HepG2 (cell line): ENCODE results near the gene SMARCAD1.

ENCODE experiments used
- ARID2 ChIP-seq: sonication (generic); formaldehyde crosslinking; IDR thresholded peaks from 2 replicates; pipeline ENCODE4 v1.8.1; 2022; ENCODE audit warnings: mild to moderate bottlenecking, missing genetic modification reagents, borderline replicate concordance
- ATF7 ChIP-seq, 2 experiments: fragments of 450-650 bp in 1 of 2; sonication (generic) in 1 of 2; formaldehyde crosslinking in 1 of 2; IDR thresholded peaks; 2 replicates each; pipeline versions ENCODE4 v1.4.0 to v1.6.1; 2016 to 2020; ENCODE audit warnings: antibody characterized with exemption in 1 of 2, mild to moderate bottlenecking in 1 of 2, missing genetic modification reagents in 1 of 2
- CHD2 ChIP-seq: IDR thresholded peaks from 2 replicates; pipeline ENCODE4 v1.6.1; 2011; ENCODE audit warnings: low read depth, low read length, improper control_type of control experiment
- FOXJ3 ChIP-seq: sonication (generic); formaldehyde crosslinking; IDR thresholded peaks from 2 replicates; pipeline ENCODE4 v1.4.0; 2020; ENCODE audit warnings: missing genetic modification reagents, mild to moderate bottlenecking, borderline replicate concordance
- FOXM1 ChIP-seq: sonication (generic); formaldehyde crosslinking; IDR thresholded peaks from 2 replicates; pipeline ENCODE4 v1.5.0; 2020; ENCODE audit warnings: missing genetic modification reagents
- IKZF1 ChIP-seq: fragments of 450-650 bp; IDR thresholded peaks from 2 replicates; pipeline ENCODE4 v1.7.1; 2016
- POLR2A ChIP-seq, 2 experiments: IDR thresholded peaks; 2 replicates each; pipeline ENCODE4 v1.6.1; 2011; ENCODE audit warnings: low read depth in 2 of 2, low read length in 2 of 2, mild to moderate bottlenecking in 1 of 2, moderate library complexity in 1 of 2; ENCODE audit not compliant: insufficient read depth in 1 of 2
- TF ChIP-seq, protein P1 (sequence below): sonication (generic); formaldehyde crosslinking; IDR thresholded peaks from 2 replicates; pipeline ENCODE4 v1.5.0; 2020; ENCODE audit warnings: mild to moderate bottlenecking, missing genetic modification reagents, moderate library complexity
- TF ChIP-seq, protein P2 (sequence below): sonication (generic); formaldehyde crosslinking; IDR thresholded peaks from 2 replicates; pipeline ENCODE4 v1.5.1; 2020; ENCODE audit warnings: mild to moderate bottlenecking, missing genetic modification reagents
- TF ChIP-seq, protein P3 (sequence below): sonication (generic); formaldehyde crosslinking; IDR thresholded peaks from 2 replicates; pipeline ENCODE4 v1.4.0; 2020; ENCODE audit warnings: missing genetic modification reagents

DNA sequence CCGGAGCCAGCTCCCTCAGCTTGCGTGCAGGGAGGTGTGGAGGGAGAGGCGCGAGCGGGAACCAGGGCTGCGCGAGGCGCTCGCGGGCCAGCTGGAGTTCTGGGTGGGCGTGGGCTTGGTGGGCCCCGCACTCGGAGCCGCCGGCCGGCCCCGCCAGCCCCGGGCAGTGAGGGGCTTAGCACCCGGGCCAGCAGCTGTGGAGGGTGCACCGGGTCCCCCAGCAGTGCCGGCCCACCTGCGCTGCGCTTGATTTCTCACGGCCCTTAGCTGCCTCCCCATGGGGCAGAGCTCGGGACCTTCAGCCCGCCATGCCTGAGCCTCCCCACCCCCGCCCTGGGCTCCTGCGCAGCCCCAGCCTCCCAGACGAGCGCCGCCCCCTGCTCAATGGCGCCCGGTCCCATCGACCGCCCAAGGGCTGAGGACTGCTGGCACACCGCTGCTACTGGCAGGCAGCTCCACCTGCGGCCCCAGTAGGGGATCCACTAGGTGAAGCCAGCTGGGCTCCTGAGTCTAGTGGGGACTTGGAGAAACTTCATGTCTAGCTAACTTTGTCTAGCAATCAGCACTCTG lies 37.8 kb upstream of the SMARCAD1 start:
- TF ChIP-seq POLR2A (IDR thresholded peaks at IDR 0.05; ENCODE audit: insufficient read depth in 1 of 2, low read depth in 2 of 2, low read length in 2 of 2), result no peak
- no peak for TF ChIP-seq ARID2 (CRISPR knock-in tag)
- TF ChIP-seq CHD2, result no peak
- TF ChIP-seq, protein P1, sequence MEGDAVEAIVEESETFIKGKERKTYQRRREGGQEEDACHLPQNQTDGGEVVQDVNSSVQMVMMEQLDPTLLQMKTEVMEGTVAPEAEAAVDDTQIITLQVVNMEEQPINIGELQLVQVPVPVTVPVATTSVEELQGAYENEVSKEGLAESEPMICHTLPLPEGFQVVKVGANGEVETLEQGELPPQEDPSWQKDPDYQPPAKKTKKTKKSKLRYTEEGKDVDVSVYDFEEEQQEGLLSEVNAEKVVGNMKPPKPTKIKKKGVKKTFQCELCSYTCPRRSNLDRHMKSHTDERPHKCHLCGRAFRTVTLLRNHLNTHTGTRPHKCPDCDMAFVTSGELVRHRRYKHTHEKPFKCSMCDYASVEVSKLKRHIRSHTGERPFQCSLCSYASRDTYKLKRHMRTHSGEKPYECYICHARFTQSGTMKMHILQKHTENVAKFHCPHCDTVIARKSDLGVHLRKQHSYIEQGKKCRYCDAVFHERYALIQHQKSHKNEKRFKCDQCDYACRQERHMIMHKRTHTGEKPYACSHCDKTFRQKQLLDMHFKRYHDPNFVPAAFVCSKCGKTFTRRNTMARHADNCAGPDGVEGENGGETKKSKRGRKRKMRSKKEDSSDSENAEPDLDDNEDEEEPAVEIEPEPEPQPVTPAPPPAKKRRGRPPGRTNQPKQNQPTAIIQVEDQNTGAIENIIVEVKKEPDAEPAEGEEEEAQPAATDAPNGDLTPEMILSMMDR, result no peak
- TF ChIP-seq IKZF1, result no peak
- TF ChIP-seq, protein P2, sequence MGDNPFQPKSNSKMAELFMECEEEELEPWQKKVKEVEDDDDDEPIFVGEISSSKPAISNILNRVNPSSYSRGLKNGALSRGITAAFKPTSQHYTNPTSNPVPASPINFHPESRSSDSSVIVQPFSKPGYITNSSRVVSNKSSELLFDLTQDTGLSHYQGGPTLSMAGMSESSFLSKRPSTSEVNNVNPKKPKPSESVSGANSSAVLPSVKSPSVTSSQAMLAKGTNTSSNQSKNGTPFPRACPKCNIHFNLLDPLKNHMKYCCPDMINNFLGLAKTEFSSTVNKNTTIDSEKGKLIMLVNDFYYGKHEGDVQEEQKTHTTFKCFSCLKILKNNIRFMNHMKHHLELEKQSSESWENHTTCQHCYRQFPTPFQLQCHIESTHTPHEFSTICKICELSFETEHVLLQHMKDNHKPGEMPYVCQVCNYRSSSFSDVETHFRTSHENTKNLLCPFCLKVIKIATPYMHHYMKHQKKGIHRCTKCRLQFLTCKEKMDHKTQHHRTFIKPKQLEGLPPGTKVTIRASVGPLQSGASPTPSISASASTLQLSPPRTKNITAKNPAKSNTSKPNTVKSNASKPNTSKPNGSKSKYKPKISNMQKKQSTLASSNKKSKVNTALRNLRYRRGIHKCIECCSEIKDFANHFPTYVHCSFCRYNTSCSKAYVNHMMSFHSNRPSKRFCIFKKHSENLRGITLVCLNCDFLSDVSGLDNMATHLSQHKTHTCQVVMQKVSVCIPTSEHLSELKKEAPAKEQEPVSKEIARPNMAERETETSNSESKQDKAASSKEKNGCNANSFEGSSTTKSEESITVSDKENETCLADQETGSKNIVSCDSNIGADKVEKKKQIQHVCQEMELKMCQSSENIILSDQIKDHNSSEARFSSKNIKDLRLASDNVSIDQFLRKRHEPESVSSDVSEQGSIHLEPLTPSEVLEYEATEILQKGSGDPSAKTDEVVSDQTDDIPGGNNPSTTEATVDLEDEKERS (CRISPR knock-in tag), result no peak
- TF ChIP-seq, protein P3, sequence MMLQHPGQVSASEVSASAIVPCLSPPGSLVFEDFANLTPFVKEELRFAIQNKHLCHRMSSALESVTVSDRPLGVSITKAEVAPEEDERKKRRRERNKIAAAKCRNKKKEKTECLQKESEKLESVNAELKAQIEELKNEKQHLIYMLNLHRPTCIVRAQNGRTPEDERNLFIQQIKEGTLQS, result no peak
- TF ChIP-seq FOXM1 (CRISPR knock-in tag), result no peak
- no peak for TF ChIP-seq ATF7 (IDR thresholded peaks at IDR 0.05)
- TF ChIP-seq ATF7 (CRISPR knock-in tag; IDR thresholded peaks at IDR 0.05), result no peak
- TF ChIP-seq FOXJ3 (CRISPR knock-in tag), result no peak
